Muscle of arm (tissue), 12 donors: Measurements from ENCODE around the gene PPP2R2C. TPM values are rescaled to one million over a fixed set of nuclear protein-coding genes. Genes with fewer than 3 reads are reported as not detected.

ENCODE experiments used
- DNase-seq: peaks from one replicate; pipeline ENCODE4 v3.0.0-alpha.2; 2013
- polyA plus RNA-seq, 12 donors: library from polyadenylated mRNA; unstranded; fragments of 120-200 nt; gene quantifications; one replicate each; pipeline ENCODE4 v1.2.1, GENCODE V29; 2013; ENCODE audit not compliant: insufficient read length in 12 of 12

Gene PPP2R2C
- polyA plus RNA-seq, 12 donors: 0.19 to 14.3 (median 0.27) TPM; not detected in 2

DNA sequence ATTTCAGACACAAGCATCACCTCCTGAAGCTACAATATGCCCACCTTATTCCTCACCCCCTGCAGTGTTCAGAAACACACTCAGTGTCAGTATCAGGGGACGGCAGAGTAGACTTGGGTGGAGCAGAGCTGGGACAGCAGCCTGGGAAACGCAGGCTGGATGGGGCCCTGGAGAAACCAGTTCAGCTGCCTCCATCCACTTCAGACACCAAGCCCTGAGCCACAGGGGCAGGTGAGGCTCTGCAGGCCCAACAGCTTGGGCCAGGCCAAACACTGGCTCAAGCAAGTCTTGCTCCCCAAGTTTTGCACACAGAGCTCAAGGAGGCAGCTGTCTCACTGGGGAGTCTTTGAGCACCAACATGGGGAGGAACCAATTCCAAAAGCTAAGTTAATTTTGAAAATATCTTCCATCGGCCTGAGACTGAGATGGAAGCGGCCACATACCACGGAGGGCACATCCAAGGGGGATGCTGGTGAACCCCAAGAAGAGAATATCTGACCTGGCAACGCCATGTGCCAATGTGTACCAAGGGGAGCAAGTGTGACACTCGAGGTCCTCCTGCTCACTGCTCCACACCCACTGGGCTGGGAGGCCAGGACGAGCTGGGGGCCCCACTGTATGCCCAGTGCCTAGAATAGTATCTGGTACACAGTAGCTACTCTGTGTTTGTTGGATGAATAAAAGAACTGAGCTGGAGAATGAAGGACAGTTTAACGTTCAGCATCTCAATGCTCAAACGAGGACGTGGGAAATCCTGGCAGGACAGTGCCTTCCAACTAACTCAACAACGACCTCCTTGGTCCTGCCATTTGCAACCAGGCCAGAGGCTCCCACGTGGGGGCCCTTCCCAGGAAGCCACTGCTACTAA is 45.6 kb downstream of the PPP2R2C start:
- DNase-seq: no peak

DNA sequence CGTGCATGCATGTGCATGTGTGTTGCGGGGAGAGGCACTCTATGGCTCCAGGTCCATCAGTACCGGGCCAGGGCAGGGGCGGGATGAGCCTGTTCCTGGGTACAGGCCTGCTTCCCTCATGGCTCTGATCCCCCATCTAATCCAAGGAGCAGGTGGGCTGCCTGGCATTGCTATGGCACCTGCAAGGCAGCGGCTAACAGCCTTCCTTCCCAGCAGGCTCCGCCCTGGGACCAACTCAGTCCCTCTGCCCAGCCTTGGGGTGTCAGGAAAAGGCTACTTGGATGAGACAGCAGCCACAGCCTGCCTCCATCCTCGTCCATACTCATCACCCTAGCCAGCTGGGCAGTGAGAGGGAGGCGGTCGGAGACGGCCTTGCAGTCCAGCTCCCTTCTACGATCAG is 46.5 kb downstream of the PPP2R2C start:
- no peak for DNase-seq

- DNase-seq: no peak
Measured at GRCh38 chr4:6425336-6425735, 47.1 kb downstream of the PPP2R2C start.

DNA sequence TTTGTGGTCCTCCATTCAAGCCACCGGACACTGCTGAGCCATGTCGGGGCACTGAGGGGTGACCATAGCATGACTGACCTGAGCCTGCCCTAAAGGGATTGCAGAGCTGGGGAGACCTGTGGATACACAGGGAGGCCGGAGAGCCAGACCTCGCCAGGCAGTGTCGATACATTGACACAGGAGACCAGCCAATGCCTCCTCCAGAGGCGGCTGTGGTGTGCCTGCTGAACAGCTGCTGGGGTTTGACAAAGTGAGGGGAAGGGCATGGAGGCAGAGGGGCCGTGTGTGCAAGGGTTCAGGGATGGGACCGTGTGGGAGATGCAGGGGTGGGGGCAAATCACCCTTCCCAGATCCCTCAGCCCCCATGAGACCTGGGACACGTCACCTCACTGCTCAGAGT is 48.0 kb downstream of the PPP2R2C start:
- DNase-seq: no peak

DNA sequence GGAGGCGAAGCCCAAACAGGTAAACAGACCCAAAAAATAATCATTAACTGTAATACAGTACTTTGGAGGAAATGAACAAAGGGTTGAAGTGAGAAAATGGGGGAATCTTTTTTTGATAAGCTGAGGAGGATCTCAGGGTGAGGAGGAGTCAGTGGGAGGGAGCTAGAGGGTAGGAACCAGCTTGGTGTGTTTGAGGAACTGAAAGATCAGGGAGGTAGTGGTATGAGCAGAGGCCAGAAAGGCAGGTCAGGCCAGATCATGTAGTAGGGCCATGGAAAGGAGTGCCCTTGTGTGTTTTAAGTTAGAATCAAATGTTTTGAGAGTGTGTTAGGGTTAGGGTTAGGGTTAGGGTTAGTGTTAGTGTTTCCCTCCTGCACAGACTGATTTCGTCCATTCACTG is 48.8 kb downstream of the PPP2R2C start:
- no peak for DNase-seq

DNA sequence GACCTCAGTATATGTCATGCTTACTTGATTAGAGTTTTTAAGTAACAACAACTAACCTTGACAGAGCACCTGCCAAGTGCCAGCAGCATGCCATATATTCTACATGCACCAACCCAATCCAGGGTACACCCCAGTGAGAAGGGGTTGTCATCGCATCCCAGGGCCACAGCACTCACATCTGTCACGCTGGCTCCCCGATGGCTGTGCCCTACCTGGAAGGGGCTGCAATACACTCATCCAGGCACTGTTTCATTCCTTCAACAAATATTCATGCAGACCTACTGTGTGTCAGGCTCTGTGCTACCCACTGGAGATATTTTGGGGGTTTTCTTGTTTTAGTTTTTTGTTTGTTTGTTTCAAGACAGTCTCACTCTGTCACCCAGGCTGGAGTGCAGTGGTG is 49.5 kb downstream of the PPP2R2C start:
- no peak for DNase-seq

- DNase-seq: no peak
Measured at GRCh38 chr4:6422105-6422504, 50.3 kb downstream of the PPP2R2C start.

DNA sequence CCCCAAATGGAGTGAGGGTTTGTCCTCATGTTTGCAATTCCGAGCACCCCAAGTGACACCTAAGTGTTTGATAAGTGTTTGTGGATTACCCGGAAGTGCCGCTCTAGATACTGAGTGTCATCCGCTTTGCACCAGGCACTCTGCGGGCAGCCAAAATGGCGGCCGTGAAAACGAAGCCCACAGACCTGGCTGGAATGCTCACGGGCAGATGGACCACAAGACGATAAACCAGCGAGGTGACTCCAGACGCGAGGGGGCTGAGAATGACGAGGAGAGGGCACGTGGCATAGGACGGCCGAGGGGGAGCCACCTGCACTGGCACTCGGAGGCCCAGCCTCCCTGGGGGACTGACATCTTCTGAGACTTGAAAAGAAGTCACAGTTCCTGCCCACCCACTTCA is 51.0 kb downstream of the PPP2R2C start:
- DNase-seq: no peak

GRCh38 chr4:6420972-6421371 is 51.4 kb downstream of the PPP2R2C start:
- DNase-seq: no peak

GRCh38 chr4:6420036-6420435 is 52.4 kb downstream of the PPP2R2C start:
- DNase-seq: no peak

DNA sequence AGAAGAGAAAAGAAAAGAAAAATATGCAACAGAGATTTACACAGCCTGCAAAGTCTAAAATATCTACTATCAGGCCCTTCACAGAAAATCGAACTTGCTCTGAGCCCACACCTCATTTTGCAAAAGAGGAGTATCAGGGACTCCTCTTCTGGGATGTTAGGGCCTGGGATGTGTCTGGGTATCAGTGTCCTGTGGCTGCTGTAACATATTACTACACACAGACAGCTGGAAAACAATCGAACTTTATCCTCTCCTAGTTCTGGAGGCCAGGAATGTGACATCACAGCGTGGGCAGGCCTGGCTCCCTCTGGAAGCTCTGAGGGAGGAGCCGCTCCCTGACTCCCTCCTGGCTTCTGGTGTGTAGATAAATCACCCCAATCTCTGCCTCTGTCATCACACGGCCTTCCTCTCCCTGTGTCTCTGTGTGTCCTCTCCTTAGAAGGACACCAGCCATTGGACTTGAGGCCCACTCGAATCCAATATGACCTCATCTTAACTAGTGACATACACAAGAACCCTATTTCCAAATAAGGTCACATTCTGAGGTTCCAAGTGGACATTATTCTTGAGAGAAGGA is 52.9 kb downstream of the PPP2R2C start:
- no peak for DNase-seq

GRCh38 chr4:6418193-6418755 is 54.1 kb downstream of the PPP2R2C start:
- DNase-seq: no peak

DNA sequence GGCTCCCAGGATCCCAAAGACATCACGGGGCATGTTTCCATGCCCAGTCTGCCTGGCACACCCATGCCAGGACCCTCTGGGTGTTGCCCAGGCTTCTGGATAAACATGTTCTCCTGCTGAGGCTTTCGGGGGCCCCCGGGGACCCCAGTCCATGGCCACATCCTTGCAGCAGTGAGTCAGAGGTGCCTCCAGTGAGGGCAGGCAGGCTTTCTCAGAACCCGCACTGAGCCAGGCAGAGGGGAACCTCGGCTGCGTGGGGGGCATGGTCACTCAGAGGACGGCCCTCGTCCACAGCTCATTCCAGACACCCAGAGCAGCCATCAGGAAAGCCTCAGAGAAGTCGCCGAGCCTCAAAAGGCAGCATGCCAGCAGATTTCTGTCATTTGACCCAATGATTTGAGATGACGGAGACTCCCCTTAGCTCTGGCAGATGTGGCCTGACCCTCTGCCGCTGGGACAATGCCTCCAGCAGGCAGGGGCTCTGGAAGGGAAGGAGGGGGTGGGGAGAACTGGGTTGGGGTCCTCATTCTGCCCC is 54.8 kb downstream of the PPP2R2C start:
- no peak for DNase-seq

GRCh38 chr4:6416518-6417286 is 55.7 kb downstream of the PPP2R2C start:
- DNase-seq: no peak

DNA sequence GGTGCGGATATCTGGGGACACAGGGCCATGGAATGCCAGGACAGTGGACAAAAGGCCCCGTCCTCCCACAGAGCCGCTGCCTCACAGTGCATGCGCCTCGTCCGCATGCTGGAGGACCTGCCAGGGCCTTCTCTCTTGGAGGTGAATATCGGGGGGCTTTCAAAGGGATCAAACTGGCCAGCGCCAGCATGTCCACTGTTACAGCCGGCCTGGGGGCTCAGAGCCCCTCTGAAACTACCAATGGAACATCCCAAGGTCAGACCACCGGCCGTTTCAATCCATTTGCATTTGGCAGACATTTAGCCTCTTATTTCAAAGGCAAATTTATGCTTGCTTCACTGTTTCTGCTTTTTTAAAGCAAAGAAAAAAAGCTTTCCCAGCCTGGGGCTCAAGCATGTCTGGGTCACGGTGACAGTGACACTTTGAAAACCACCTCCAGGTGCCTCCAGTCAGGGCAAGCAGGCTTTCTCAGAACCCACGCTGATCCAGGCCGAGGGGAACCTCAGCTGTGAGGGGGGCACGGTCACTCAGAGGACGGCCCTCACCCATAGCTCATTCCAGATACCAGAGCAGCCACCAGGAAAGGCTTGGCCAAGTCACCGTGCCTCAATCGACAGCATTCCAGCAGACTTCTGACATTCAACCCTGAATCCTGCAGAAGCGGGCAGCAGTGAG is 57.2 kb downstream of the PPP2R2C start:
- no peak for DNase-seq

DNA sequence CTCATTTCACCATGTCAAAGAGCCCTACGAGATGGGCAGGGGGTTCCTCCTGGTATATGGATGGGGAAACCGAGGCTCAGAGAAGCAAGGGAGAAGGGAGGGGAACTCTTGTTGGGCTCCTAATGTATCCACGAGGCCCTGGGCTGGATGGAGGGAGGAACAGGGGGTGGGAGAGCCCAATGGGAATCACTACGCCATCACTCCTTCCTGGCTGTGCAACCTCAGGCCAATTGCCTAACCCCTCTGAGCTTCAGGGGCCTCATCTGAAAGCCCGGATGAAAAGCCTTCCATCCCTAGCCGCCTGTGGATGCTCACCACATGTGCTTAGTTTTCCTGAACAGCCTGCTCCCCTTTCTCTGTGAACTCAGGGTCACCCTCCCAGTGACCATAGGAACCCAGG is 57.8 kb downstream of the PPP2R2C start:
- DNase-seq: no peak

- no peak for DNase-seq
Measured at GRCh38 chr4:6410664-6411063, 61.8 kb downstream of the PPP2R2C start.

DNA sequence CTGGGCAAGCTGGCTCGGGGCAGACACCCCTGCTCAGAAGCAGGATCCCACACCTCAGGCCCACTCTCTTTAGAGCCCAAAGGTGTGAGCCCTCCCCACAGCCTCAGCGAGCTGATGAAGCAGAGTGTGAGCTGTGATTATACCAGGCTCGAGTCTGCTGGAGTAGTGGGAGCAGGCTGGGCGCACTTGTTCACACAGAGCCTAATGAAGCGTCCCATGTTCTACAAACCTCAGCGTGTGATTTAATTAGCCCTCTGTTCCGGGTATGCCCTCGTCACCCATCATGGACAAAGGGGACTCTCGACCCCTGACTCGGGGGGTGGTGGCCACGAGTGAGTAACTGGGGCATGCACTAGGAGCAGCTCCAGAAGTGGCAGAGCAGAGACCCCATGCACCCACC is 62.3 kb downstream of the PPP2R2C start:
- DNase-seq: no peak

- no peak for DNase-seq
Measured at GRCh38 chr4:6409381-6409780, 63.0 kb downstream of the PPP2R2C start.

- no peak for DNase-seq
Measured at GRCh38 chr4:6408263-6408662, 64.2 kb downstream of the PPP2R2C start.

GRCh38 chr4:6405397-6405706 is 67.1 kb downstream of the PPP2R2C start:
- no peak for DNase-seq
